Stomach (tissue), 4 donors: ENCODE results near the gene RGS10.
"Not testable (repeated sequence)": the region's sequence is repeated elsewhere in the genome, so short reads cannot be mapped to it uniquely, and the experiment has no call there.

Experiments used
- EP300 ChIP-seq: sonication (generic); formaldehyde crosslinking; IDR thresholded peaks from one replicate; pipeline ENCODE4 v1.6.1; 2017; ENCODE audit warnings: antibody characterized with exemption
- POLR2A ChIP-seq, 4 donors: fragments of 450-650 bp; IDR thresholded peaks; one replicate each; pipeline ENCODE4 v1.6.1; 2016; ENCODE audit warnings: antibody characterized with exemption in 4 of 4, control low read depth in 2 of 4, mild to moderate bottlenecking in 1 of 4, moderate library complexity in 1 of 4
- POLR2AphosphoS5 ChIP-seq, 3 donors: sonication (generic); formaldehyde crosslinking; IDR thresholded peaks; one replicate each; pipeline ENCODE4 v1.6.1; 2016; ENCODE audit warnings: antibody characterized with exemption in 3 of 3
- TF ChIP-seq, protein P1 (sequence below), 7 experiments: fragments of 450-650 bp in 4 of 7; fragments of 200-600 bp in 3 of 7; sonication (generic) in 3 of 7; IDR thresholded peaks; one replicate each; pipeline ENCODE4 v1.5.1; 2016 to 2019; ENCODE audit warnings: antibody characterized with exemption in 7 of 7, control low read depth in 2 of 7, mild to moderate bottlenecking in 1 of 7

DNA sequence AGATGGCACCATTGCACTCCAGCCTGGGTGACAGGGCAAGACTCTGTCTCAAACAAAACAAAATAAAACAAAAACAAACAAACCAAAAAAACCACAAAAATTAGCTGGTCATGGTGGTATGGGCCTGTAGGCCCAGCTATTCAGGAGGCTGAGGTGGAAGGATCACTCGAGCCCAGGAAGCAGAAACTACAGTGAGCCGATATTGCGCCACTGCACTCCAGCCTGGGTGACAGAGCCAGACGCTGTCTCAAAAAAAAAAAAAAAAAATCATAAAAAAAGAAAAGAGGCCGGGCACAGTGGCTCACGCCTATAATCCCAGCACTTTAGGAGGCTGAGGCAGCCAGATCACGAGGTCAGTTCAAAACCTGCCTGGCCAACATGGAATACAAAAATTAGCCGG, 9.7 kb downstream of the RGS10 start:
- not testable (repeated sequence) for TF ChIP-seq EP300; POLR2A (IDR thresholded peaks at IDR 0.05); POLR2AphosphoS5 (IDR thresholded peaks at IDR 0.05)
- TF ChIP-seq, protein P1, sequence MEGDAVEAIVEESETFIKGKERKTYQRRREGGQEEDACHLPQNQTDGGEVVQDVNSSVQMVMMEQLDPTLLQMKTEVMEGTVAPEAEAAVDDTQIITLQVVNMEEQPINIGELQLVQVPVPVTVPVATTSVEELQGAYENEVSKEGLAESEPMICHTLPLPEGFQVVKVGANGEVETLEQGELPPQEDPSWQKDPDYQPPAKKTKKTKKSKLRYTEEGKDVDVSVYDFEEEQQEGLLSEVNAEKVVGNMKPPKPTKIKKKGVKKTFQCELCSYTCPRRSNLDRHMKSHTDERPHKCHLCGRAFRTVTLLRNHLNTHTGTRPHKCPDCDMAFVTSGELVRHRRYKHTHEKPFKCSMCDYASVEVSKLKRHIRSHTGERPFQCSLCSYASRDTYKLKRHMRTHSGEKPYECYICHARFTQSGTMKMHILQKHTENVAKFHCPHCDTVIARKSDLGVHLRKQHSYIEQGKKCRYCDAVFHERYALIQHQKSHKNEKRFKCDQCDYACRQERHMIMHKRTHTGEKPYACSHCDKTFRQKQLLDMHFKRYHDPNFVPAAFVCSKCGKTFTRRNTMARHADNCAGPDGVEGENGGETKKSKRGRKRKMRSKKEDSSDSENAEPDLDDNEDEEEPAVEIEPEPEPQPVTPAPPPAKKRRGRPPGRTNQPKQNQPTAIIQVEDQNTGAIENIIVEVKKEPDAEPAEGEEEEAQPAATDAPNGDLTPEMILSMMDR (IDR thresholded peaks at IDR 0.05): not testable (repeated sequence)
